SK-N-SH (cell line): Measurements from ENCODE around the gene TMEM144. TPM values are rescaled to one million over a fixed set of nuclear protein-coding genes. Genes with fewer than 3 reads are reported as not detected.

Experiments used
- CTCF ChIA-PET: fragments of 300-600, 350-600 bp; formaldehyde crosslinking; extraction: SDS; loops from one replicate; lab custom pipeline; 2021; lab: Yijun Ruan, JAX
- POLR2A ChIA-PET: fragments of 350-600 bp; sonication (Branson Sonifier 250); formaldehyde crosslinking; extraction: SDS; loops from one replicate; lab custom pipeline; 2020; ENCODE audit warnings: antibody characterized with exemption, inconsistent platforms; lab: Yijun Ruan, JAX
- DNase-seq: peaks from one replicate; pipeline ENCODE4 v3.0.0; 2012
- H2AFZ ChIP-seq: fragments of 200-600 bp; sonication (generic); 2 replicates; pipeline ENCODE4 v1.8.1; 2016; ENCODE audit warnings: antibody characterized with exemption, mild to moderate bottlenecking, low read depth
- H3F3A ChIP-seq: fragments of 200-600 bp; sonication (generic); replicated peaks from 2 replicates; pipeline ENCODE3; 2016; ENCODE audit warnings: antibody characterized with exemption, mild to moderate bottlenecking; ENCODE audit not compliant: insufficient read depth
- H3K27ac ChIP-seq, 2 experiments: fragments of 200-500 bp in 1 of 2; fragments of 200-600 bp in 1 of 2; sonication (Bioruptor generic) in 1 of 2; sonication (generic), shearing (Covaris generic) in 1 of 2; 2 replicates each; pipeline versions ENCODE4 v1.5.1 to v1.6.1; 2014 to 2016; ENCODE audit warnings: low read depth in 2 of 2, inconsistent platforms in 1 of 2, low read length in 1 of 2, mild to moderate bottlenecking in 1 of 2, mixed read lengths in 1 of 2
- H3K27me3 ChIP-seq: fragments of 200-600 bp; sonication (generic), shearing (Covaris generic); 2 replicates; pipeline ENCODE4 v1.6.1; 2016; ENCODE audit warnings: mixed run types; ENCODE audit not compliant: insufficient read depth
- H3K36me3 ChIP-seq, 2 experiments: fragments of 200-500 bp in 1 of 2; fragments of 200-600 bp in 1 of 2; sonication (Bioruptor generic) in 1 of 2; sonication (generic) in 1 of 2; replicated peaks in 1 of 2; 2 replicates each; pipeline versions ENCODE3 to v1.5.1; 2014 to 2016; ENCODE audit warnings: low read length in 1 of 2, mild to moderate bottlenecking in 1 of 2; ENCODE audit not compliant: insufficient read depth in 2 of 2, control insufficient read depth in 1 of 2
- H3K4me1 ChIP-seq, 2 experiments: fragments of 200-500 bp in 1 of 2; fragments of 200-600 bp in 1 of 2; sonication (Bioruptor generic) in 1 of 2; sonication (generic), shearing (Covaris generic) in 1 of 2; 2 replicates each; pipeline versions ENCODE4 v1.5.1 to v1.6.1; 2014 to 2016; ENCODE audit warnings: low read depth in 1 of 2, low read length in 1 of 2, mixed run types in 1 of 2; ENCODE audit not compliant: insufficient read depth in 2 of 2, control insufficient read depth in 1 of 2
- H3K4me2 ChIP-seq: fragments of 200-600 bp; sonication (generic), shearing (Covaris generic); 2 replicates; pipeline ENCODE4 v1.6.1; 2017; ENCODE audit warnings: mixed run types
- H3K4me3 ChIP-seq, 2 experiments: fragments of 200-500 bp in 1 of 2; fragments of 200-600 bp in 1 of 2; sonication (Bioruptor generic) in 1 of 2; sonication (generic), shearing (Covaris generic) in 1 of 2; 2 replicates each; pipeline versions ENCODE4 v1.5.1 to v1.8.1; 2014 to 2016; ENCODE audit warnings: low read depth in 2 of 2, inconsistent platforms in 1 of 2, low read length in 1 of 2, mild to moderate bottlenecking in 1 of 2, mixed read lengths in 1 of 2, moderate library complexity in 1 of 2
- H3K79me2 ChIP-seq: fragments of 200-600 bp; sonication (generic); 2 replicates; pipeline ENCODE4 v1.8.1; 2017; ENCODE audit warnings: mild to moderate bottlenecking; ENCODE audit not compliant: insufficient read depth
- H3K9ac ChIP-seq: fragments of 200-600 bp; sonication (generic); 2 replicates; pipeline ENCODE4 v1.6.1; 2017; ENCODE audit warnings: mixed run types
- H3K9me2 ChIP-seq: fragments of 200-600 bp; sonication (generic); 2 replicates; pipeline ENCODE4 v1.6.1; 2017; ENCODE audit warnings: mixed run types
- H3K9me3 ChIP-seq: fragments of 200-600 bp; sonication (generic); 2 replicates; pipeline ENCODE4 v1.6.1; 2017; ENCODE audit warnings: mixed run types, mild to moderate bottlenecking, moderate library complexity
- H4K20me1 ChIP-seq: fragments of 200-600 bp; sonication (generic); 2 replicates; pipeline ENCODE4 v1.6.1; 2017; ENCODE audit warnings: mild to moderate bottlenecking, mixed run types; ENCODE audit not compliant: insufficient read depth
- EP300 ChIP-seq, 2 experiments: IDR thresholded peaks; 2 replicates each; pipeline versions ENCODE4 v1.4.0 to v1.6.1; 2012; ENCODE audit warnings: borderline replicate concordance in 1 of 2, low read depth in 1 of 2, low read length in 1 of 2
- EZH2phosphoT487 ChIP-seq: fragments of 200-600 bp; sonication (generic); IDR thresholded peaks from 2 replicates; pipeline ENCODE4 v1.6.1; 2017; ENCODE audit warnings: low read depth, mixed run types, mild to moderate bottlenecking, antibody characterized with exemption, moderate library complexity, borderline replicate concordance
- GATA2 ChIP-seq: sonication (generic); formaldehyde crosslinking; IDR thresholded peaks from 2 replicates; pipeline ENCODE4 v1.5.0; 2020; ENCODE audit warnings: mild to moderate bottlenecking, missing genetic modification reagents
- MEF2A ChIP-seq: IDR thresholded peaks from 2 replicates; pipeline ENCODE4 v1.4.0; 2012; ENCODE audit warnings: low read depth, borderline replicate concordance
- MXI1 ChIP-seq: IDR thresholded peaks from 2 replicates; pipeline ENCODE4 v1.6.1; 2012; ENCODE audit warnings: mild to moderate bottlenecking, low read depth, low read length, improper control_type of control experiment
- NFIC ChIP-seq: IDR thresholded peaks from 2 replicates; pipeline ENCODE4 v1.4.0; 2012; ENCODE audit warnings: borderline replicate concordance
- NRF1 ChIP-seq: IDR thresholded peaks from 2 replicates; pipeline ENCODE4 v1.6.1; 2012; ENCODE audit warnings: low read depth, mild to moderate bottlenecking, low read length
- SIN3A ChIP-seq: IDR thresholded peaks from 2 replicates; pipeline ENCODE4 v1.6.1; 2012; ENCODE audit warnings: low read depth, mild to moderate bottlenecking, low read length, moderate library complexity, borderline replicate concordance
- TCF12 ChIP-seq: IDR thresholded peaks from 2 replicates; pipeline ENCODE4 v1.4.0; 2012
- YY1 ChIP-seq: IDR thresholded peaks from 2 replicates; pipeline ENCODE4 v1.4.0; 2012; ENCODE audit warnings: low read depth, mild to moderate bottlenecking
- WGBS: methylation state at CpG from one replicate; pipeline ENCODE4 v1.1.6; 2017; ENCODE audit warnings: low lambda C conversion rate; 5-methylcytosine and 5-hydroxymethylcytosine counted together
- polyA plus RNA-seq, 3 experiments: library from polyadenylated mRNA; depleted of rRNA; stranded (reverse); fragments of >200 nt; gene quantifications; 2 replicates each; pipeline ENCODE4 v1.2.3, GENCODE V29; 2012
- TF ChIP-seq, protein P1 (sequence below): fragments of 200-600 bp; sonication (generic); IDR thresholded peaks from 2 replicates; pipeline ENCODE4 v1.6.1; 2017; ENCODE audit warnings: antibody characterized with exemption, mild to moderate bottlenecking, moderate library complexity
- TF ChIP-seq, protein P2 (sequence below): IDR thresholded peaks from 2 replicates; pipeline ENCODE4 v1.6.1; 2012; ENCODE audit warnings: mild to moderate bottlenecking, low read depth, low read length, moderate library complexity
- TF ChIP-seq, protein P3 (sequence below): fragments of 150-350 bp; IDR thresholded peaks from 2 replicates; pipeline ENCODE4 v1.6.1; 2016; ENCODE audit warnings: mild to moderate bottlenecking, low read depth, low read length

The TMEM144 gene
- polyA plus RNA-seq, 1 of the 3 experiments (the other 2 are of a cell fraction) = not detected

DNA sequence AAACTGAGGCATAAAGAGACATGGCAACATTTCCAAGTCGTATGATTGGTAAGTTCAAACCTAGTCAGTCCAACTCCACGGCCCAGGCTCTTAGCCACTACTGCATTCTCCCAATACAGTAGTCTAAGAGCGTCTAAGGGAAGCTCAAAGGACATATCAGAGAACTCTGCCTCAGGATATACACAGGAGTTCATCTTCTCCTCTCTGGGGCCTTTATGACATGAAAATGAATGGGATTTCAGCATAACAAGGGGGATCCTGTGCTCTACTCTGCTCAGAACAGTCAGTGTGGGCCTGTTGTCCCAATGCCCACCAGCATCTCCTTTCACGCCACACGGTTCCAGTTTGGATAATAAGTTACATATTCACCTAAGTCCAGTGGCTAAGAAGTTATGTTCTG, 41.7 kb upstream of the TMEM144 start:
- no peaks in the 10 kb centered on the region for H3K79me2 ChIP-seq
- no peaks in the 10 kb centered on the region for H3K27me3 ChIP-seq
- ChIA-PET POLR2A (no interaction called here), CTCF (no interaction called here)
- H3K27ac ChIP-seq = no peak overlapping the region
- no peak overlapping the region for H2AFZ ChIP-seq
- H3K4me1 ChIP-seq = peaks cover 5 to 9% of the 10 kb centered on the region in 2 experiments; a peak in 3 of 4 replicates
- H3K4me3 ChIP-seq = no peak overlapping the region
- DNase-seq = no peak
- no peaks in the 10 kb centered on the region for H4K20me1 ChIP-seq
- no peaks in the 10 kb centered on the region for H3K36me3 ChIP-seq
- H3K9me3 ChIP-seq = no peaks in the 10 kb centered on the region
- TF ChIP-seq, protein P1, sequence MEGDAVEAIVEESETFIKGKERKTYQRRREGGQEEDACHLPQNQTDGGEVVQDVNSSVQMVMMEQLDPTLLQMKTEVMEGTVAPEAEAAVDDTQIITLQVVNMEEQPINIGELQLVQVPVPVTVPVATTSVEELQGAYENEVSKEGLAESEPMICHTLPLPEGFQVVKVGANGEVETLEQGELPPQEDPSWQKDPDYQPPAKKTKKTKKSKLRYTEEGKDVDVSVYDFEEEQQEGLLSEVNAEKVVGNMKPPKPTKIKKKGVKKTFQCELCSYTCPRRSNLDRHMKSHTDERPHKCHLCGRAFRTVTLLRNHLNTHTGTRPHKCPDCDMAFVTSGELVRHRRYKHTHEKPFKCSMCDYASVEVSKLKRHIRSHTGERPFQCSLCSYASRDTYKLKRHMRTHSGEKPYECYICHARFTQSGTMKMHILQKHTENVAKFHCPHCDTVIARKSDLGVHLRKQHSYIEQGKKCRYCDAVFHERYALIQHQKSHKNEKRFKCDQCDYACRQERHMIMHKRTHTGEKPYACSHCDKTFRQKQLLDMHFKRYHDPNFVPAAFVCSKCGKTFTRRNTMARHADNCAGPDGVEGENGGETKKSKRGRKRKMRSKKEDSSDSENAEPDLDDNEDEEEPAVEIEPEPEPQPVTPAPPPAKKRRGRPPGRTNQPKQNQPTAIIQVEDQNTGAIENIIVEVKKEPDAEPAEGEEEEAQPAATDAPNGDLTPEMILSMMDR = no peak
- TF ChIP-seq TCF12 = no peak
- no peak for TF ChIP-seq MXI1
- no peak for TF ChIP-seq SIN3A
- TF ChIP-seq, protein P2, sequence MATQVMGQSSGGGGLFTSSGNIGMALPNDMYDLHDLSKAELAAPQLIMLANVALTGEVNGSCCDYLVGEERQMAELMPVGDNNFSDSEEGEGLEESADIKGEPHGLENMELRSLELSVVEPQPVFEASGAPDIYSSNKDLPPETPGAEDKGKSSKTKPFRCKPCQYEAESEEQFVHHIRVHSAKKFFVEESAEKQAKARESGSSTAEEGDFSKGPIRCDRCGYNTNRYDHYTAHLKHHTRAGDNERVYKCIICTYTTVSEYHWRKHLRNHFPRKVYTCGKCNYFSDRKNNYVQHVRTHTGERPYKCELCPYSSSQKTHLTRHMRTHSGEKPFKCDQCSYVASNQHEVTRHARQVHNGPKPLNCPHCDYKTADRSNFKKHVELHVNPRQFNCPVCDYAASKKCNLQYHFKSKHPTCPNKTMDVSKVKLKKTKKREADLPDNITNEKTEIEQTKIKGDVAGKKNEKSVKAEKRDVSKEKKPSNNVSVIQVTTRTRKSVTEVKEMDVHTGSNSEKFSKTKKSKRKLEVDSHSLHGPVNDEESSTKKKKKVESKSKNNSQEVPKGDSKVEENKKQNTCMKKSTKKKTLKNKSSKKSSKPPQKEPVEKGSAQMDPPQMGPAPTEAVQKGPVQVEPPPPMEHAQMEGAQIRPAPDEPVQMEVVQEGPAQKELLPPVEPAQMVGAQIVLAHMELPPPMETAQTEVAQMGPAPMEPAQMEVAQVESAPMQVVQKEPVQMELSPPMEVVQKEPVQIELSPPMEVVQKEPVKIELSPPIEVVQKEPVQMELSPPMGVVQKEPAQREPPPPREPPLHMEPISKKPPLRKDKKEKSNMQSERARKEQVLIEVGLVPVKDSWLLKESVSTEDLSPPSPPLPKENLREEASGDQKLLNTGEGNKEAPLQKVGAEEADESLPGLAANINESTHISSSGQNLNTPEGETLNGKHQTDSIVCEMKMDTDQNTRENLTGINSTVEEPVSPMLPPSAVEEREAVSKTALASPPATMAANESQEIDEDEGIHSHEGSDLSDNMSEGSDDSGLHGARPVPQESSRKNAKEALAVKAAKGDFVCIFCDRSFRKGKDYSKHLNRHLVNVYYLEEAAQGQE = no peak
- TF ChIP-seq MEF2A = no peak
- TF ChIP-seq YY1 = no peak
- no peak for TF ChIP-seq EP300 (IDR thresholded peaks at IDR 0.05; ENCODE audit: borderline replicate concordance in 1 of 2, low read depth in 1 of 2, low read length in 1 of 2)
- WGBS = 88% methylated on average over 5 of the region's 5 CpGs
- H3K9me2 ChIP-seq = no peaks in the 10 kb centered on the region
- no peak overlapping the region for H3K4me2 ChIP-seq
- H3F3A ChIP-seq = no peaks in the 10 kb centered on the region
- H3K9ac ChIP-seq = no peak overlapping the region

DNA sequence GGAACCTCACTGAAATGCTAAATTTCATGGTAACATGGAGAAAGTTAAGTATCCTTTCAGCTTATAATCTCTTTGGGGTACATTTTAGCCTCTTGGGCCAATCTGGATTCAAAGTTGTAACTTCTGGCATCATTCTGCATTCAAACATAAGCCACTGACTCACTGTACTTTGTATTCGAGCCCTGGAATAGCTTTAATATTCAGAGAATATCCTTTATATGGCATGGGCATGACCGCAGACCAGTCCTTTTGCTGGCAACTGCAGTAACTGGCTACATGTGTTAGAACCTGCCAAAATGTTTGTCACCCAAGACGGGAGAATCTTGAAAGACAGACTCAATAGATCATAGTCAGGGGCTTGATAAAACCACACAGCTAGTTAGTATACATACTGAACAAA, 40.8 kb upstream of the TMEM144 start:
- no peaks in the 10 kb centered on the region for H4K20me1 ChIP-seq
- 82% methylated on average over 3 of the region's 3 CpGs for WGBS
- no peak overlapping the region for H3K4me2 ChIP-seq
- H3K27me3 ChIP-seq = no peaks in the 10 kb centered on the region
- H3K4me1 ChIP-seq = peaks cover 4 to 7% of the 10 kb centered on the region in 2 experiments; a peak in 3 of 4 replicates
- H3K79me2 ChIP-seq = no peaks in the 10 kb centered on the region
- CTCF ChIA-PET = no interaction called here
- H3K9me2 ChIP-seq = no peaks in the 10 kb centered on the region
- no peak for DNase-seq
- H3F3A ChIP-seq = no peaks in the 10 kb centered on the region
- no peaks in the 10 kb centered on the region for H3K36me3 ChIP-seq
- no peak overlapping the region for H3K4me3 ChIP-seq
- TF ChIP-seq NFIC (no peak), EZH2phosphoT487 (no peak), NRF1 (no peak), GATA2 (CRISPR knock-in tag) (no peak)
- TF ChIP-seq, protein P3, sequence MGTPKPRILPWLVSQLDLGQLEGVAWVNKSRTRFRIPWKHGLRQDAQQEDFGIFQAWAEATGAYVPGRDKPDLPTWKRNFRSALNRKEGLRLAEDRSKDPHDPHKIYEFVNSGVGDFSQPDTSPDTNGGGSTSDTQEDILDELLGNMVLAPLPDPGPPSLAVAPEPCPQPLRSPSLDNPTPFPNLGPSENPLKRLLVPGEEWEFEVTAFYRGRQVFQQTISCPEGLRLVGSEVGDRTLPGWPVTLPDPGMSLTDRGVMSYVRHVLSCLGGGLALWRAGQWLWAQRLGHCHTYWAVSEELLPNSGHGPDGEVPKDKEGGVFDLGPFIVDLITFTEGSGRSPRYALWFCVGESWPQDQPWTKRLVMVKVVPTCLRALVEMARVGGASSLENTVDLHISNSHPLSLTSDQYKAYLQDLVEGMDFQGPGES = no peak
- TF ChIP-seq, all 33 proteins: peak for 0
- POLR2A ChIA-PET = no interaction called here
- Histone ChIP-seq H2AFZ (no peak overlapping the region), H3K9ac (no peak overlapping the region), H3K9me3 (no peaks in the 10 kb centered on the region), H3K27ac (no peak overlapping the region)
